ENCODE measurements around the gene BMP8B.
"Not testable (repeated sequence)": the region's sequence is repeated elsewhere in the genome, so short reads cannot be mapped to it uniquely, and the experiment has no call there.

The BMP8B gene

GRCh38 chr1:39808784-39809517 is 20.3 kb upstream of the BMP8B start:
- no peak for DNase-seq

- no peak for DNase-seq
These were observed 16.7 kb upstream of the BMP8B start for GRCh38 chr1:39805385-39805784.

GRCh38 chr1:39802496-39803260 is 14.0 kb upstream of the BMP8B start:
- no peak for DNase-seq

- no peak for DNase-seq
These were observed 11.8 kb upstream of the BMP8B start for GRCh38 chr1:39800471-39800835.

- DNase-seq: peak; percentile 4
These were observed 11.3 kb upstream of the BMP8B start for GRCh38 chr1:39799770-39800470.

- DNase-seq: peak; percentile 64
These were observed 10.4 kb upstream of the BMP8B start for GRCh38 chr1:39798859-39799769.

GRCh38 chr1:39795651-39796050 is 7.0 kb upstream of the BMP8B start:
- DNase-seq: no peak

- no peak for DNase-seq
These were observed 3.2 kb upstream of the BMP8B start for GRCh38 chr1:39791838-39792237.

GRCh38 chr1:39789571-39790110 is 976 bp upstream of the BMP8B start:
- DNase-seq: no peak

GRCh38 chr1:39788426-39788757 is 273 bp downstream of the BMP8B start:
- no peak for DNase-seq

- DNase-seq: not testable (repeated sequence)
These were observed 701 bp downstream of the BMP8B start for GRCh38 chr1:39787964-39788363.

GRCh38 chr1:39787468-39787867 is 1.2 kb downstream of the BMP8B start:
- DNase-seq: no peak

GRCh38 chr1:39787108-39787375 is 1.6 kb downstream of the BMP8B start:
- not testable (repeated sequence) for DNase-seq

GRCh38 chr1:39786303-39787107 is 2.2 kb downstream of the BMP8B start:
- DNase-seq: not testable (repeated sequence)

- DNase-seq: not testable (repeated sequence)
These were observed 6.0 kb downstream of the BMP8B start for GRCh38 chr1:39782685-39783084.

GRCh38 chr1:39782103-39782502 is 6.6 kb downstream of the BMP8B start:
- DNase-seq: no peak

- no peak for DNase-seq
These were observed 7.3 kb downstream of the BMP8B start for GRCh38 chr1:39781349-39781715.

GRCh38 chr1:39779821-39780220 is 8.8 kb downstream of the BMP8B start:
- no peak for DNase-seq

- no peak for DNase-seq
These were observed 9.5 kb downstream of the BMP8B start for GRCh38 chr1:39779137-39779536.

- not testable (repeated sequence) for DNase-seq
These were observed 10.1 kb downstream of the BMP8B start for GRCh38 chr1:39778463-39779099.

GRCh38 chr1:39777896-39778295 is 10.8 kb downstream of the BMP8B start:
- DNase-seq: not testable (repeated sequence)

Data from SHP77 treated with DMSO at 0.1 percent for 48 hours (cell line).